AG04449 (cell line): Measurements from ENCODE around the gene EQTN.

Source experiments
- CTCF ChIA-PET: fragments of 350-600 bp; formaldehyde crosslinking; extraction: SDS; loops from one replicate; lab custom pipeline; 2021; ENCODE audit warnings: antibody characterized with exemption; lab: Yijun Ruan, JAX
- POLR2A ChIA-PET: fragments of 400-600, 350-600 bp; formaldehyde crosslinking; extraction: SDS; loops from one replicate; lab custom pipeline; 2020; ENCODE audit warnings: antibody characterized with exemption, inconsistent platforms; lab: Yijun Ruan, JAX
- DNase-seq: peaks from one replicate; pipeline ENCODE4 v3.0.0-alpha.2; 2010; ENCODE audit warnings: low read depth, low spot score
- H3K4me3 ChIP-seq: 2 replicates; pipeline ENCODE4 v1.5.1; 2011; ENCODE audit warnings: low read depth, mild to moderate bottlenecking, control low read depth, low read length
- TF ChIP-seq, protein P1 (sequence below): IDR thresholded peaks from one replicate; pipeline ENCODE4 v1.5.1; 2011; ENCODE audit warnings: mild to moderate bottlenecking, moderate library complexity, low read length, control low read depth, inconsistent platforms; ENCODE audit not compliant: insufficient read depth; ENCODE audit errors: missing control alignments

The EQTN gene

GRCh38 chr9:27273186-27273585 lies 23.8 kb downstream of the EQTN start:
- no peak overlapping the region for H3K4me3 ChIP-seq
- ChIA-PET POLR2A (no interaction called here), CTCF (interaction anchor here (1.6 to 7.3 kb wide), 3 partner anchors 12 to 242 kb away, joined by 4 to 101 read pairs (median 9); no protein-coding TSS in a partner anchor)
- DNase-seq = no peak
- TF ChIP-seq, protein P1, sequence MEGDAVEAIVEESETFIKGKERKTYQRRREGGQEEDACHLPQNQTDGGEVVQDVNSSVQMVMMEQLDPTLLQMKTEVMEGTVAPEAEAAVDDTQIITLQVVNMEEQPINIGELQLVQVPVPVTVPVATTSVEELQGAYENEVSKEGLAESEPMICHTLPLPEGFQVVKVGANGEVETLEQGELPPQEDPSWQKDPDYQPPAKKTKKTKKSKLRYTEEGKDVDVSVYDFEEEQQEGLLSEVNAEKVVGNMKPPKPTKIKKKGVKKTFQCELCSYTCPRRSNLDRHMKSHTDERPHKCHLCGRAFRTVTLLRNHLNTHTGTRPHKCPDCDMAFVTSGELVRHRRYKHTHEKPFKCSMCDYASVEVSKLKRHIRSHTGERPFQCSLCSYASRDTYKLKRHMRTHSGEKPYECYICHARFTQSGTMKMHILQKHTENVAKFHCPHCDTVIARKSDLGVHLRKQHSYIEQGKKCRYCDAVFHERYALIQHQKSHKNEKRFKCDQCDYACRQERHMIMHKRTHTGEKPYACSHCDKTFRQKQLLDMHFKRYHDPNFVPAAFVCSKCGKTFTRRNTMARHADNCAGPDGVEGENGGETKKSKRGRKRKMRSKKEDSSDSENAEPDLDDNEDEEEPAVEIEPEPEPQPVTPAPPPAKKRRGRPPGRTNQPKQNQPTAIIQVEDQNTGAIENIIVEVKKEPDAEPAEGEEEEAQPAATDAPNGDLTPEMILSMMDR = no peak

DNA sequence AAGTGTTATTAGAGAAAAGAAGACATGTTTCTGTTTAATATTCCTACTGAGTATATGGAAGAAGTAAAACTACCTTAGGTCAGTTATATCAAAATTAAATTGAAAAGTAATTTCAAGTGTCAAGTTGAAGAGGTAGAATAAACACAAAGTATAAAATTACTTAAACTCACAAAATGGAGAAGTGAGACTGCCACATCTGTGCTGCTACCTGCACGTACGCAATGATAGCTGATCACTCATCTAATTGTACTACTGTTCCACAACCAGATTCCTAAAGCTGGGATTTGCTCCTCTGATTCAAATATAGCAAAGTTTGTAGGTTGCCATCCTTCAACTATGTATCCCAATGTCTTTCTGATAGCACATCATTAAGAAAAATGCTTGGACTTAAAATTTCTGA lies 24.8 kb downstream of the EQTN start:
- POLR2A ChIA-PET = no interaction called here

DNA sequence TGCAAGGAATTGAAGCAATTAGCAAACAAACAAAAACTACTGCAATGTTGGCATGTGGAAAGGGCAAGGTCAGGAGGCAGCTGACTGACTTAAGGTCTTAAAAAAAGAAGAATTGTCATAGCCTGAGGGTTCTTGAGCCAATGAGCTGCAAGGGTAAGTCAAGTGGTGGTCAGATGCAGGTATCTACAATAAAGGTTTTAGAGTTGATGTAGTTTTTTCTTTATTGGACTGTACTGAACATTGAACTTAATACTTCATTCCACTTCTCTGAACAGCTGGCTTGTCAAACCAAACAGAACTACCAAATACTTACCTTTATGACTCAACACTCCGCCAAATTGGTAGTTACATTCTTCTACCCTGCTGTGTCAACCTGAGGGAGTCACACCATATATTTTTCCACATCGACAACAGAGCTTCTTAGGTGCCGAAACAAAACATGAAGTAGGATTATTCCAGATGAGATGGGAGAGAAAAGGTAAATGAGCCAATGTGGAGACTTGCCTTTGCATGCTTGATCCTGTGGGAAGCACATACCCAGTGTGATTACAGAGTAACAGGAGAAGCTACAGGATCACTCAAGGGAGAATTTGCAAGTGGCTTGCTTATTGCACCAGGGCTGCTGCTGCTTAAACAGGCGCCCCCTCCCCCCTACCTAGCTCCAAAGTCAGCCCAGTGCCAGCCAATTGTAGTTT lies 35.3 kb downstream of the EQTN start:
- CTCF ChIA-PET = interaction anchor here (1.1 to 4.5 kb wide), 3 partner anchors 11 to 15 kb away, joined by 3 to 22 read pairs (median 9); no protein-coding TSS in a partner anchor
- no peak overlapping the region for H3K4me3 ChIP-seq
- POLR2A ChIA-PET = no interaction called here
- no peak for DNase-seq
- TF ChIP-seq, protein P1 = no peak

More for the DNA sequence above, 24.8 kb downstream of the EQTN start:
- no peak for DNase-seq
- CTCF ChIA-PET = interaction anchor here (1.6 to 7.3 kb wide), 3 partner anchors 11 to 241 kb away, joined by 4 to 101 read pairs (median 9); no protein-coding TSS in a partner anchor
- H3K4me3 ChIP-seq = no peak overlapping the region
- TF ChIP-seq, protein P1 = no peak

- TF ChIP-seq, protein P1 = no peak
- ChIA-PET CTCF (interaction anchor here (0.7 to 4.5 kb wide), 5 partner anchors 9 to 16 kb away, joined by 3 to 22 read pairs (median 4); no protein-coding TSS in a partner anchor), POLR2A (no interaction called here)
- no peak overlapping the region for H3K4me3 ChIP-seq
- no peak for DNase-seq
Measured at GRCh38 chr9:27260789-27261516, 36.0 kb downstream of the EQTN start.

DNA sequence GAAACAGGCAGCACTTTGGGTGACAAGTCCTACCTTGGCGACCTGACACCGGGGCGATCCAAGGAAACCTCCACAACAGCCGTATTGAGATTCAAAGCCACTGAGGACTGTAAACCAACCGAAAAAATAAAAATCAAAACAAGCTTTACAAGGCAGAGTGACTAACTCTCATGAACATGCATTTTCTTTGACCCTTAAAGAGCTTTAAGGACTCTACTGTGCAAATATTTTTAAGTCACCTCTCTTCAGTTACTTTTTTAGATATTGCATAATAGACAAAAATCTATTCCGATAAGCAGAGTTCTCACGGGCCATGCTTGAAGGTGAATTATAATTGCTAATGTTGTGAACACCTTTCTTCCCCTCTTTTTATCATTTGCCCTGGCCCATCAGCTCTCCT lies 38.3 kb downstream of the EQTN start:
- no peak for DNase-seq
- no peak overlapping the region for H3K4me3 ChIP-seq
- ChIA-PET POLR2A (no interaction called here), CTCF (interaction anchor here (1.9 kb wide), 1 partner anchor 18 kb away, joined by 6 read pairs; no protein-coding TSS in a partner anchor)
- TF ChIP-seq, protein P1 = no peak

DNA sequence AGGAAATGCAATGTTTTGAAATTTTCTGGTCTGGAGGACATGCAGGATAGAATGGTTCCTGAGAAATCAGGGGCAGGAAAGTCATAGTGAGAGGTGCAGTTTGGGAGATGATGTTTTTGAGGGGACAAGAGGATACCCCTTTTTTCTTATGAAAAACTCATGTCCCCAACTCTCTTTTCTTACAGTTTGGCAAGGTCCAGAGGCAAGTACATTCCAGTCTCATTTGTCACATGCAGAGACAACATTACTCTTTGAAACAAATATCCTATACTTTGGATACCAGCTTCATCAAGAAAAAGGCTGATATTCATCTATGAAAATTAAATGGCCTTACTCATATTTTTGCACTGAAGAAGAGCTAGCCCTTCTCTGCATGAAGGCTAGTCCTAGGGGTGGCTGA lies 48.2 kb downstream of the EQTN start:
- ChIA-PET CTCF (interaction anchor here (1.0 to 1.6 kb wide), 8 partner anchors 12 to 216 kb away, joined by 3 to 6 read pairs (median 4); no protein-coding TSS in a partner anchor), POLR2A (no interaction called here)
- DNase-seq = no peak
- TF ChIP-seq, protein P1 = no peak
- H3K4me3 ChIP-seq = no peak overlapping the region
